GM12874 (cell line): Measurements from ENCODE around the gene MYH9.
A peak's percentile ranks its signal among the peaks of the same experiment; 100 is the strongest.

Source experiments
- TF ChIP-seq, protein P1 (sequence below): IDR thresholded peaks from 2 replicates; pipeline ENCODE4 v1.5.1; 2011; ENCODE audit warnings: low read depth, mild to moderate bottlenecking, control low read depth, low read length, moderate library complexity; ENCODE audit not compliant: insufficient read depth

The MYH9 gene

DNA sequence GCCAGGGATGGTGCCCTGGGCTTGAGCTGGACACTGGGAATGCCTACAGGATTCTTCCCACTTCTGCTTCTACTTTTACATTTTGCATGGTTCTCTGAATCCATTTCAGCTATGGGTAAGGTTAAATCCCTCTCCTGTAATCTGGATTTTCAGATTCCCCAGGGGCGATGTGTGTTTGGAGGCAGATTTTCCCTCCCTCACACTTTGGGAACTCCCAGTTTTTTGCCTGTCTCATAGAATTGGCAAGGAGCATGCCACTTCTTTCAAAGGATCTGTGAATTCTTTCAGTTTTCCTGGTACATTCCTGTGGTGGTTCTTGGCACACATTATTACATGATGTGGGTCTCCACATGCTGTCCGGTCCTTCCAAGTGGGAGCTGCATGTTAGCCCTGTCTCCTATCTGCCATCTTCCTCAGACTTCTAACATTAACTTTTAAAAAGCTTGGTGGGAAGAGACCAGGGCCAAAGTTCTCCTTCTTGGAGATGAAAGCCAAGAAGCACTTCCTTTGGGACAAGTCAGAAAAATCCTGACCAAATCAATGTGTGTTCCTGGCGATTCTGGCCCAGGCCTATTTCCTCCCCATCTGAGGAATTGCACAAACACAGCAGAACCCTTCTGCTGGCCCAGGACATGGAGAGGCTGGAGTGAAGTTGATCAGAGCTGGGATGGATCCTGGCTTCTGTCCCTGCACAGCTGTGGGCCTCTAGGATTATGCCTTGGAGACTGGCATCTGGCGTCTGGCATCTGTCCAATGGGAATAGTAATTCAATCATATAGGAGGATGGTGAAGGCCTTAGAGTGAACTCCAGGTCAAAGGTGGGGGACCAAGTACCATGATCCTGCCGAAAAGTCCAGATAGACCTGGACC, 143.0 kb downstream of the MYH9 start:
- TF ChIP-seq, protein P1, sequence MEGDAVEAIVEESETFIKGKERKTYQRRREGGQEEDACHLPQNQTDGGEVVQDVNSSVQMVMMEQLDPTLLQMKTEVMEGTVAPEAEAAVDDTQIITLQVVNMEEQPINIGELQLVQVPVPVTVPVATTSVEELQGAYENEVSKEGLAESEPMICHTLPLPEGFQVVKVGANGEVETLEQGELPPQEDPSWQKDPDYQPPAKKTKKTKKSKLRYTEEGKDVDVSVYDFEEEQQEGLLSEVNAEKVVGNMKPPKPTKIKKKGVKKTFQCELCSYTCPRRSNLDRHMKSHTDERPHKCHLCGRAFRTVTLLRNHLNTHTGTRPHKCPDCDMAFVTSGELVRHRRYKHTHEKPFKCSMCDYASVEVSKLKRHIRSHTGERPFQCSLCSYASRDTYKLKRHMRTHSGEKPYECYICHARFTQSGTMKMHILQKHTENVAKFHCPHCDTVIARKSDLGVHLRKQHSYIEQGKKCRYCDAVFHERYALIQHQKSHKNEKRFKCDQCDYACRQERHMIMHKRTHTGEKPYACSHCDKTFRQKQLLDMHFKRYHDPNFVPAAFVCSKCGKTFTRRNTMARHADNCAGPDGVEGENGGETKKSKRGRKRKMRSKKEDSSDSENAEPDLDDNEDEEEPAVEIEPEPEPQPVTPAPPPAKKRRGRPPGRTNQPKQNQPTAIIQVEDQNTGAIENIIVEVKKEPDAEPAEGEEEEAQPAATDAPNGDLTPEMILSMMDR, result no peak

GRCh38 chr22:36243986-36244385, 143.8 kb downstream of the MYH9 start:
- TF ChIP-seq, protein P1, result no peak

DNA sequence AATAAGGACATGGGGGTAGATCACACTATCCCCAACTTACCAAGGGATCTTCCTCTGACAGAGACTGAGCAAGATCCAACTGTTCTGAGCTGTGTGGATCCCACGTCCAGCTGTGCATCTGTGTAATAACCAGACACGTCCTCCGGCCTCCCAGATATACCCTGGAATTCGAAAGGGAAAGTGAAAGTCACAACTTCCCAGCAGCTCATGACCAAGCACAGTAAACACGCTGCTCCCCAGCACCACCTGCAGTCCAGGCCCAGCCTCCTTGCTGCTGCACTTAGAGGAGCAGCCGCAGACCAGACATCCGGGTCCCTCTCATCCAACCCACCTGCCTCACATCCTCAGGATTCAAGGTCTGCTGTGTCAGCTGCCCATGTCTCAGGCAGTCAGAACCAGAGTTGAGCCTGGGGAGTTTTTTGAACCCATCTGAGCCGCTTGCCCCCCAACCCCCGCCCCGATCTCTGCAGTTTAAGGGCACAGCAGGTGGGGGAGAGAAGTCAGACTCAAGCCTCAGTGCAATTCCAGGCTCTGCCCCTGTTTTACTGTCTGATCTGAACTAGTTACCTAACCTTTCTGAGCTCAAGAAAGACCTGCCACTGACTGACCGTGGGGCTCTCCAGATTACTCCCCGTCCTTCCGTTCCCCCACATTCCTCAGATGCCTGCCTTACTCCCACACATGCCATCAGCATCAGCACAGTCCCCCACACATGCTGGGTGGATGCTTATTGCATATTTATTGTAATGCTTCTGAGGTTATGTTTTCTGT, 148.2 kb downstream of the MYH9 start, which contains the start of gene APOL2:
Gene APOL2 (minus strand): TSS at position 127 of the 771 bp plus-strand sequence. CDS start 6,365 bp downstream, outside the sequence.
- TF ChIP-seq, protein P1, result peak; percentile 74

- TF ChIP-seq, protein P1, result no peak
Measured at GRCh38 chr22:36239150-36239400, 148.7 kb downstream of the MYH9 start.

GRCh38 chr22:36238373-36239149, 149.2 kb downstream of the MYH9 start:
- TF ChIP-seq, protein P1, result no peak

DNA sequence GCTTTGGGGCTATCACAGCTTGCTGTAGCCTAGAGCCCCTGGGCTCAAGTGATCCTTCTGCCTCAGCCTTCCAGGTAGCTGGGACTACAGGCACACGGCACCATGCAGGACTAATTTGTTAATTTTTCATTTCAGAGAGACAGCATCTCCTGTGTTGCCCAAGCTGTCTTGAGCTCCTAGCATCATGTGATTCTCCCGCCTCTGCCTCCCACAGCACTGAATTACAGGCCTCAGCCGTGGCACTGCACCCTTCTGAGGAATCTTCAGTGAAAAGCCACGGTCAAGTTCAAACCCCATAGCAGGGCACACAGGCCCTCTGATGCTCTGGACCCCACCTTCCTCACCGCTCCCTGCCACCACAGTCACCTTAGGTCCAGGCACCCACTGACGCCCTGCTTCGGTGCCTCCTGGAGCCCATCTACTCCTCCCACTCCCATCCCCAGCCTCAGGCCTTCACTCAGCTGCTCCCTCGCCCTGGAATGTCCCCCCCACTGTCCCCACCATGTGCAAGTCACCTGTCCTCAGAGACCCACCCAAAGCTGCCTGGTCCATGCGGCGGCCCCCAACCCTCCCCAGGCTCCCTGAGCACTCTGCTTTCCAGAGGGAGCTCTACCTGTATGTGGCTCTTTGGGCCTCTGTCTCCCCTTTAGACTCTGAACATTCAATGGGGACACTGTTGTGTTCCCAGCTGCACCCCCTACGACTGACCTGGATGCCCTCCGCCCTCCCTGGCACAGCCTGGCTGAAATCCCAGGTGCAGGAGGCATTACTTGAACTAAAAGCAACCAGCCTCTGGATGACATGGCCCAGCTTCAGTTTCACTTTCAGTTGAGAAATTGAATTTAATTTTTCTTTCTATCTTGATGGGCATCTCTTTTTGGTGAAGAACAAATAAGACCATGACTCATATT, 150.1 kb downstream of the MYH9 start:
- TF ChIP-seq, protein P1, result no peak
